Measurements from ENCODE around the gene SMARCAL1.

The SMARCAL1 gene

DNA sequence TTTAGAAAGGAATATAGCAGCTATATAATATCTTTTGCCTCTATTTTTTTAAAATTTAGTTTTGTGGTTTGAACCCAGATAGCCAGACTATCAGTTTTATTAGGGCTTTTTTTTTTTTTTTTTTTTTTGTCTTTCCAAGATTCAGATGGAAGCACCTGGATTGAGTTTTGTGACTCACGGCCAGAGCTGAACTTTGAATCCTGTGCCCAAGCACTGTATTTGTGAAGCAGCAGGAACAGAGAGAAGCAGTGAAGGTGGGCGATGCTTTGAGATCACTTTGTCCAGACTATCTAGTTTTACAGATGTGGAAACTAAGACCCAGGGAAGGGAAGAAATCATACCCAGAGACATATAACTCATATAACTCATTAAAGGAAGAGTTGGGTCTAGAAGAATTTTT lies 120.3 kb downstream of the SMARCAL1 start:
- no peak for DNase-seq (ENCODE audit: low read depth, low spot score)
